Fibroblast of upper back skin (primary cell): Measurements from ENCODE around the gene USPL1.

ENCODE experiments used
- DNase-seq: peaks from one replicate; pipeline ENCODE4 v3.0.0-alpha.2; 2013

Gene USPL1

GRCh38 chr13:30664689-30665275 lies 47.1 kb downstream of the USPL1 start:
- no peak for DNase-seq

- no peak for DNase-seq
These were observed 47.9 kb downstream of the USPL1 start for GRCh38 chr13:30665638-30666037.

DNA sequence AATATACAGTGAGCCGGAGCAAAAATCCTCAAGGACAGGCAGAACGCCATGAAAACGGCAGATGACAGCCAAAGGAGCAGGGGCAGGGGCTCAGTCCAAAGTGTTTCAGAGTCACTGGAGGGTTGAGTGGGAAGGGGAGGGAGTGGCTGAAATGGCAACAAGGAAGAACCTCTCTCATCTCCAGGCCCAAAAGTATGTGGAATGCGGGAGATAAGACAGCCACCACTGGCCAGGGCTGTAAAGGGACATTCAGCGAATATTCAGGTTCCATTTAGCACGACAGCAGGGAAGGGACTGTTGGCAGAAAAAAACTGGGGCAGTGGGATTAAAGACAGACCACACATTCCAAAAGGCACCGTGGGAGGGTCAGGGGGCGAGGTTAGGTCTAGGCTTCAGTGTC lies 48.4 kb downstream of the USPL1 start:
- DNase-seq, result no peak

DNA sequence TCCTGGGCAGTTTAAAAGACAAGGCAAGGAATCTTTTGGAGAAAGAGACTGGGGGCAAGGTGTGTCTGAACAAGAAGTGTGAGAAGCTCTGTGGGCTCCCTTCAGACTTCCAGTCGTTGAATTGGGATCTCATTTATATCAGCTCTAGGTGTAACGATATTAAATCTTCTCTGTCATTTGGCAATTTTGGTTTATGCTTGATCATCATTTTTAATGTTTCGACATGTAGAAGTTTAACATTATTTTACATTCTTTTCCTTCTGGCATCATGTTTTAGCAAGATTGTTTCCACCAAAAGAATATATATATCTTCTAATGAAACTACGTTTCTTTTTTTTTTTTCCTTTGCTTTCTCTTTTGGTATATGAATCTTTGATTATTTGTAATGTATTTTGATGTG lies 49.3 kb downstream of the USPL1 start:
- DNase-seq, result no peak

DNA sequence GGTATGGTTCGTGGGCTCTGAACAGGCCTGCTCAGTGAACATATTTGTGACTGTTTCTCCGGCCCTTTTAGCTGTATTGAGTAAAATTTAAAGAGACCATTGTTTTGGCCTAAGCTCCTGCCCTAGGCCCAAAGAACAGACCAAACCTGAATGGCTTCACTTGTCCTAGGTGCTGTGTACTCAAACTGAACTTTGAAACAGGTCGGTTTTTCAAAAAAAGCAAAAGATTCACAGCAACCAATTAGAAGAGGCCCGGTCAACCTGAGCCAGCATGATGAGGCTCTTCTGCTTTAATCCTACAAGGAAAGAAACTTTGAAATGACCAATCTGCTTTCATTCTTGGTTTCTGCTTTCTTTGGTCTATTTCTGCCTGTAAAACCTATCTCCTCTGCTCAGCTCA lies 50.6 kb downstream of the USPL1 start:
- DNase-seq, result no peak

DNA sequence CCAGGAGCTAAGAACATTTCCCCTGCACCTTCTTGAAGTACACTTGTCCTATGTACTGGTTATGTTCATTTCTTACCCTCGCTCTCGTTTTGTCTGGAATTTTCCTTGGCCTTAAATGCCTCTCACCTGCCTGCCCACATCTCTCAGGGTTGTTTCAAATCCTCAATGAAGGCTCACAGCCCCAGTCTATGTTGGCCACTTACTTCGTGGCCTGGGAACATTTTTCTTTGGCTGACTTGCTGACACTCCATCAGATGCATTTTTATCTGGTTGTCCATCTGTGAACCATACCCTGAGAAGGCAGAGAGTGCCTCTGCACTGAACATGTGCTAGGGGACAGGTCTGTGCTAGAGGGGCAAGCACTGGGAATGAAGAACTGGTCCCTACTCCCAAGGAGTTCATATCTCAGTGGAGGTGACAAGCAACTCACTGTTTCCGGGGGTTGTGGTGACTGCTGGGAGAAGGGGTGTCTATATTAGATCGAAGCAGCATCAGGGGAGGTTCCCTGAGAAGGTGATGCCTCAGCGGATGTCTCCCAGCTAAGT lies 53.6 kb downstream of the USPL1 start:
- DNase-seq, result no peak

GRCh38 chr13:30673669-30674521 lies 56.2 kb downstream of the USPL1 start:
- DNase-seq, result peak; percentile 85

DNA sequence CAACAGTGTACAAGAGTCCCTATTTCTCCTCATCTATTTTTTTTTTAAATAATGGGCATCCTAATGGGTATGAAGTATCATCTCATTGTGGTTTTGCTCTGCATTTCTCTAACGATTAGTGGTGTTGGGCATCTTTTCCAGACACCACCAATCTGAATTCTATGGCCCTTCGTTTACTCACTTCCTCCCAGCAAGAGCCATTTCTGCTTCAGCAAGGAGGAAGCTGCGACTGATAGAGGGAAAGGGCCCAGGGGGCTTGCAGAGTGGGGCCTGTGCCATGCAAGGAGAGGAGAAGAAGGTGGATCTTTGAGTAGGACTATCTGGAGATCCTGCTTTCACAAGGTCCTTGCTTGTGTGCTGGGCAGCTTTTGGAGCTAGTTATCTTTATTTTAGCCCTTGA lies 58.0 kb downstream of the USPL1 start:
- DNase-seq, result no peak

GRCh38 chr13:30676672-30677071 lies 59.0 kb downstream of the USPL1 start:
- DNase-seq, result peak; percentile 50

- DNase-seq, result peak; percentile 46
These were observed 62.0 kb downstream of the USPL1 start for GRCh38 chr13:30679483-30680330.

GRCh38 chr13:30681843-30682242 lies 64.1 kb downstream of the USPL1 start:
- DNase-seq, result peak; percentile 36

DNA sequence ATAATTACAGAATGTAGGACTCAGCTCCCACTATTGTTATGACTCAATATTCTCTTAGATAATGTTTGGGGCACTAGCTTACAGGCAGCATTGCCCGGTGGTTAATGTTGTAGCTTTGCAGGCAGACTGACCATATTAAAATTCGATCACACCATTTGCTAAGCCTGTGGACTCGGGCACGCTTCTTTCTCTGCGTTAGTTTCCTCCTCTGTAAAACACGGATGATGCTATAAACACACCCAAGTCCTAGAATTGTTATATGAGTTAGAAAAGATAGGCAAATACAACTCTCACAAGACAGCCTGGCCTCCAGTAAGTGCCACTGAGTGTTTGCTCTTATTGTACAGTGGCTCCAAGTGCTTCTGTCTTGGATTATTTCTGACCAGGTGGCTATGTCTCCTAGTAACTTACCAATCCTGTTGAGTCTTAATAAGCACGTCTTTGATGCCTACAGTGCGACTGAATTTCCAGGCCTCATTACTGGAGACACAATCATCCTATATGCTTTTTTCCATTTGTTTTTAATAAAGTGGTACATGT lies 67.7 kb downstream of the USPL1 start:
- no peak for DNase-seq

DNA sequence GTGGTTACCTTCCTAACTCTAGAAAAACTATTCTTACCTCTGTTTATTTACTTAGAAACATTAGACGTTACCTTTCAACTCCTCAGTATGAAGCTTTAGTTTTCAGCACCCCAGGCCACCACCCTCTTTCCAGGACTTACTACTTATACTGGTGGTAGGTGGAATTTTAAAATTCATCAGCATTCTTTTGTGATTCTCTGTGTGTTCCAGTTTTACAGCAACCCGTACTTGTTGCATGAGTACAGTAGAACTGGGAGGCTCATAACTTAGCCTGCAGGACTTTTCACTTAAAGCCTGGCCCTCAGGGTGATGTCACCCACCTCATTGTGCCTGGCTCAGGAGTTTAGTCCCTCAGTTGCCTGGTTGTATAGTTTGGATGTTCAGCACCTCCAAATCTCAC lies 68.3 kb downstream of the USPL1 start:
- DNase-seq, result no peak

- no peak for DNase-seq
These were observed 69.9 kb downstream of the USPL1 start for GRCh38 chr13:30687601-30688000.

DNA sequence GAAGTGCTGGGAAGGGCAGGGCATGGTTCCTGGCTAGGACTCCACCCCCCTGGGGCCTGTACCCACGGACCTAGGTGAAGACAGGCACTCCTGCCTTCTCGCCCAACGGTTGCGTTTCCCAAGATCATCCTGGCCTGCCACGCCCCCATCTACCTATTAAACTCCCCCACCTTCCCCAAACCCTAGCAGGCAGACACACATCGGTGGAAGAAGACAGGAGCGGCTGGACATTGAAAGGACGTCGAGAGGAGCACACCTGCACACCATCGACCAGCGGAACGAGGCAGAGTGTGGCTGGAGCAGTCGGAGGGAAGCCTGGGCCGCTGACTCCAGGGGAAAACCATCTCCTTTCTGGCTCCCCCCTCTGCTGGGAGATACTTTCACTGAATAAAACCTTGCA lies 72.0 kb downstream of the USPL1 start:
- no peak for DNase-seq

DNA sequence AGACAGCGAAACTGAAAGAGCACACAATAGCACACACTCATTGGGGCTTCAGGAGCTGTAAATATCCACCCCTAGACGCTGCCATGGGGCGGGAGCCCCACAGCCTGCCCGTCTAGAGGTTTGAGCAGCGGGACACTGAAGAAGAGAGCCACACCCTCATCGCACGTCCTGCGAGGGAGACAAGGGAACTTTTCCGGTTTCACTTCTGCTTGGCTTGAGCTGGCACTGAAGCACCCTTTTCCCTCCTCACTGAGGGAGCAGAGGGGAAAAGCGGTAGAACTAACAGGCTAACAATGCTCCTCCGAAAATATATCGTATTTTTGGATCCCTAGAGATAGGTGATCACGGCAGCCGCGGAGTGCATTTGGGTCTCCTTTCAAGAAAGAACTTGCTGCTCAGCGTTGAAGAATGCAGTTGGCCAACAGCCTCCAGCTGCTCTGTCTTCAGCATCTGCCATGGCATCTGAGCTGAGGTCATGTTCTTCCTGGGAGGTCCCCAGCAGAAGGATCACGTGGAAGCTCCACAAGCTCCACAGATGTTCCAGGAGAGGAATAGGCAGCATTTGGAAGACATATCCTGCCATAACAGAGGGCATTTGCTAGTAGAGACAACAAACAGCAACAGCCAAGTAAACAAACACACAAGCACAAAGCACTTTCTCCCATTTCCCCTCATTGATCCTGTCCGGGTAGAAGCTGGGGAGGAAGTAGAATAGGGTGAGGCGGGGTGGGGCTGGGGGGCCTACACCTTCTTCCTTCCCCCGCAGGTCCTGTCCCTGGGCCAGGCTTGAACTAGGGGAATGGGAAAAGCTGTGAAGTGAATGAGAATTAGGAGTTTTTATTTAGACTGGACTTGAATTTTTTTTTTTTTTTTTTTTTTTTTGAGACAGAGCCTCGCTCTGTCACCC lies 72.8 kb downstream of the USPL1 start:
- peak; percentile 98 for DNase-seq

- no peak for DNase-seq
These were observed 74.4 kb downstream of the USPL1 start for GRCh38 chr13:30692113-30692512.

- peak; percentile 58 for DNase-seq
These were observed 78.8 kb downstream of the USPL1 start for GRCh38 chr13:30696278-30697176.

DNA sequence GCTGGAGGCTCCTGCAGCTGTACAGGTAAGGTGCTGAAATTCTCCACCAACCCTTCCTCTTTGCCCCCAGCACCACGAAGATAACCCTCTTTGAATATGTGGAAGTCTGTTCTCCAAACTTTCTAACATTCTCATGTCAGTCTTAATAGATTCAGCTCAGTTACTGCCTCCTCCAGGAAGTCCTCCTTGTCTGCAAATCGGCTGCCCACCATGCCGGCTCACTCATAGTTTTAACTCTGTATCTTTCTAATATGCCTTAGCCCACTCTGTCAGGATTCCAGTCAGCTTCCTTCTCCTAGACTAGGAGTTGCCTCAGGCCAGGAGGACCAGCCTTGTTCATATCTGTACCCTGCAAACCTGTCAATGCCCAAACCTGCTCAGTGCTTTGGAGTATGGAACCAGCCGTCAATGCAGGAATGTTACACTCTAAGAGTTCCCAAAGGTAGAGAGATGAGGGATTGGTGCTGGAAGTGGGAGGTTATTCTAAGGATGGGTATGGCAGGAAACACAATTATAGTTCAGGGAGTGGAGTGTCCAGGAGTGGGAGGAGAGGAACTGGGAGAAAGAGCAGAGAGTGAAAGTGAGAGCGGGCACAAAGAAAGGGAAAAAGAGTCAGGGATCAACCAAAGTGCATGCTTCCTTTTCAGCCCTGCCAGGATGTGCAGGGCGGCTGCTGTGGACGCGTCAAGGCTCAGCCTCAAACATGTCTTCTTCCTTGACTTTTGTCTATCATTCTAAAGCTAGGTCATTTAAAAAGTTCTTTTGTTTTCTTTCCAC lies 79.6 kb downstream of the USPL1 start:
- DNase-seq, result no peak

DNA sequence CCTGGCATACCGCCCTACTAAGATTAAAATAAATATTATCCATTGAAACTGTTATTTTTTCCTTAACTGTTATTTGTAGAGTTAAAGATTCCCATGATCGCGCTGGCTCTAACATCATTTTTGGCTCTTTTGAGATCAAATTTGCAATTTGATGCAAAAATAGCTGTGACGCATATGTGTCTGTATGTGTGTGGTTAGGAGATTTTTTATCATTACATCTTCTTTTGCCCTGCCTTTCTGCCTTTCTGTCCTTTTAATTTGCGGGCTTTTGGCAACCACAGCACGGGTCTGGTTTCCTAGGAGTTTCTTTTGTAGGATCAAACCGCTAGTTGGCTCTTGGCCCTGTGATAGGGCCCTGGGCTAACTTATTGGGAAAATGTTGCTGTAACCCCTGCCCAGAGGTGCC lies 80.3 kb downstream of the USPL1 start:
- DNase-seq, result peak; percentile 89
